GM12874 (cell line): ENCODE results near the gene ALDH7A1.

Experiments used
- TF ChIP-seq, protein P1 (sequence below): IDR thresholded peaks from 2 replicates; pipeline ENCODE4 v1.5.1; 2011; ENCODE audit warnings: low read depth, mild to moderate bottlenecking, control low read depth, low read length, moderate library complexity; ENCODE audit not compliant: insufficient read depth

The ALDH7A1 gene

GRCh38 chr5:126512451-126512850 lies 82.6 kb downstream of the ALDH7A1 start:
- TF ChIP-seq, protein P1, sequence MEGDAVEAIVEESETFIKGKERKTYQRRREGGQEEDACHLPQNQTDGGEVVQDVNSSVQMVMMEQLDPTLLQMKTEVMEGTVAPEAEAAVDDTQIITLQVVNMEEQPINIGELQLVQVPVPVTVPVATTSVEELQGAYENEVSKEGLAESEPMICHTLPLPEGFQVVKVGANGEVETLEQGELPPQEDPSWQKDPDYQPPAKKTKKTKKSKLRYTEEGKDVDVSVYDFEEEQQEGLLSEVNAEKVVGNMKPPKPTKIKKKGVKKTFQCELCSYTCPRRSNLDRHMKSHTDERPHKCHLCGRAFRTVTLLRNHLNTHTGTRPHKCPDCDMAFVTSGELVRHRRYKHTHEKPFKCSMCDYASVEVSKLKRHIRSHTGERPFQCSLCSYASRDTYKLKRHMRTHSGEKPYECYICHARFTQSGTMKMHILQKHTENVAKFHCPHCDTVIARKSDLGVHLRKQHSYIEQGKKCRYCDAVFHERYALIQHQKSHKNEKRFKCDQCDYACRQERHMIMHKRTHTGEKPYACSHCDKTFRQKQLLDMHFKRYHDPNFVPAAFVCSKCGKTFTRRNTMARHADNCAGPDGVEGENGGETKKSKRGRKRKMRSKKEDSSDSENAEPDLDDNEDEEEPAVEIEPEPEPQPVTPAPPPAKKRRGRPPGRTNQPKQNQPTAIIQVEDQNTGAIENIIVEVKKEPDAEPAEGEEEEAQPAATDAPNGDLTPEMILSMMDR, result no peak

GRCh38 chr5:126511961-126512360 lies 83.1 kb downstream of the ALDH7A1 start:
- TF ChIP-seq, protein P1, result no peak

GRCh38 chr5:126509339-126509738 lies 85.7 kb downstream of the ALDH7A1 start:
- TF ChIP-seq, protein P1, result no peak

DNA sequence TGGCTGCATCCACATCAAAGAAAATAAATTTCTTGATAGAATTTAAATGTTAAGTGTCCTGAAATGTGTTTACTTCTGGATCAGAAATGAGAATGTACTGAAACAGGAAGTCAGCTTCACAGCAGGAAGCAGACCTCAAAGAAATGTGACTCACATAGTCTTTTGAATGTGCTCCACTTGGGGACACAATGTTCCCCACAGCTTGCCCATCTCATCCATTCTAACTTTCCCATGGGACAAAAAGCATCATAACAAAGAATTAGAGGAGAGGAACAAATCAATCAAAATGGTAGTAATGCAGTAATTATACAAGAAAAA lies 86.1 kb downstream of the ALDH7A1 start:
- TF ChIP-seq, protein P1, result no peak

DNA sequence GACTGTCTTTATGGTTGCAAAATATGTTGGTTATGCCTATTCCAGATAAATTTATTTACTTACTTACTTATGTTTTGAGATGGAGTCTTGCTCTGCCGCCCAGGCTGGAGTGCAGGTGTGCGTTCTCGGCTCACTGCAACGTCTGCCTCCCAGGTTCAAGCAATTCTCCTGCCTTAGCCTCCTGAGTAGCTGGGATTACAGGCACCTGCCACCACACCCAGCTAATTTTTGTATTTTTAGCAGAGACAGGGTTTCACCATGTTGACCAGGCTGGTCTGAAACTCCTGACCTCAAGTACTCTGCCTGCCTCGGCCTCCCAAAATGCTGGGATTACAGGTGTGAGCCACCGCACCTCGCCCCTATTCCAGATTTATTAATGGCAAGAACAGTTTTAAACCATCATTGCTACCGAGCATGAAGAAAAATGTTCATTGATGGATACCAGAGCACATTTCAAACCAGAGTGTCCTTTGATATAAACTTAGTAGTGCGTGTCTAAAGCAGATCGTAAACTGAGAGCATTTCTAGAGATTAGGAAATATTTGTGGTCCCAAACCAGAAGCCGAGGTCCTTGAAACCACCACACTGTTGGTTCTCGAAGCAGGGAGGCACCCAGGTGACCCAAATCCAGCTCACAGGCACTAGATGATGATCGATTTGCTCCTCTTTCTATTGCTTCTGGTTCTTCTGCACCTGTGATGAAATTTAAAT lies 86.6 kb downstream of the ALDH7A1 start:
- TF ChIP-seq, protein P1, result no peak

- TF ChIP-seq, protein P1, result no peak
These were observed 88.9 kb downstream of the ALDH7A1 start for GRCh38 chr5:126506079-126506478.

- TF ChIP-seq, protein P1, result no peak
These were observed 91.4 kb downstream of the ALDH7A1 start for GRCh38 chr5:126503602-126504104.
